GM23248 (cell line): ENCODE measurements around the gene VCL.

ENCODE experiments used
- EZH2 ChIP-seq: fragments of 200-600 bp; sonication (generic); IDR thresholded peaks from 2 replicates; pipeline ENCODE4 v1.6.1; 2018; ENCODE audit warnings: antibody characterized with exemption, mild to moderate bottlenecking; ENCODE audit not compliant: insufficient read depth, poor library complexity, severe bottlenecking
- EZH2phosphoT487 ChIP-seq: fragments of 200-600 bp; sonication (generic); IDR thresholded peaks from 2 replicates; pipeline ENCODE4 v1.6.1; 2018; ENCODE audit warnings: antibody characterized with exemption, moderate library complexity, mild to moderate bottlenecking, low read depth; ENCODE audit not compliant: insufficient read depth

GRCh38 chr10:74110120-74110519 lies 112.2 kb downstream of the VCL start:
- TF ChIP-seq EZH2 (no peak), EZH2phosphoT487 (no peak)
